ENCODE results near the gene TBCCD1.
"Not testable (repeated sequence)": the region's sequence is repeated elsewhere in the genome, so short reads cannot be mapped to it uniquely, and the experiment has no call there.

Gene TBCCD1

GRCh38 chr3:186520957-186521842, 45.9 kb downstream of the TBCCD1 start:
- in situ Hi-C loops (cut with MboI; ENCODE audit: low sequenced_read_pairs) = no loop called here

- in situ Hi-C loops (cut with MboI; ENCODE audit: low sequenced_read_pairs) = no loop called here
These were observed 46.7 kb downstream of the TBCCD1 start for GRCh38 chr3:186520431-186520830.

GRCh38 chr3:186519021-186519658, 48.0 kb downstream of the TBCCD1 start:
- in situ Hi-C loops (cut with MboI; ENCODE audit: low sequenced_read_pairs) = no loop called here

- in situ Hi-C loops (cut with MboI; ENCODE audit: low sequenced_read_pairs) = no loop called here
These were observed 49.9 kb downstream of the TBCCD1 start for GRCh38 chr3:186517218-186517617.

GRCh38 chr3:186516646-186517045, 50.5 kb downstream of the TBCCD1 start:
- in situ Hi-C loops (cut with MboI; ENCODE audit: low sequenced_read_pairs) = no loop called here

GRCh38 chr3:186515125-186515524, 52.0 kb downstream of the TBCCD1 start:
- in situ Hi-C loops (cut with MboI; ENCODE audit: low sequenced_read_pairs) = no loop called here

GRCh38 chr3:186514296-186515002, 52.7 kb downstream of the TBCCD1 start:
- in situ Hi-C loops (cut with MboI; ENCODE audit: low sequenced_read_pairs) = no loop called here

GRCh38 chr3:186513386-186513785, 53.8 kb downstream of the TBCCD1 start:
- in situ Hi-C loops (cut with MboI; ENCODE audit: low sequenced_read_pairs) = no loop called here

GRCh38 chr3:186512570-186513302, 54.4 kb downstream of the TBCCD1 start:
- in situ Hi-C loops (cut with MboI; ENCODE audit: low sequenced_read_pairs) = no loop called here

GRCh38 chr3:186511702-186512101, 55.4 kb downstream of the TBCCD1 start:
- in situ Hi-C loops (cut with MboI; ENCODE audit: low sequenced_read_pairs) = no loop called here

GRCh38 chr3:186511245-186511644, 55.9 kb downstream of the TBCCD1 start:
- in situ Hi-C loops (cut with MboI; ENCODE audit: low sequenced_read_pairs) = no loop called here

GRCh38 chr3:186510374-186511079, 56.6 kb downstream of the TBCCD1 start:
- in situ Hi-C loops (cut with MboI; ENCODE audit: low sequenced_read_pairs) = no loop called here

- in situ Hi-C loops (cut with MboI; ENCODE audit: low sequenced_read_pairs) = no loop called here
These were observed 57.7 kb downstream of the TBCCD1 start for GRCh38 chr3:186509423-186509822.

- in situ Hi-C loops (cut with MboI; ENCODE audit: low sequenced_read_pairs) = no loop called here
These were observed 60.3 kb downstream of the TBCCD1 start for GRCh38 chr3:186506857-186507256.

GRCh38 chr3:186506191-186506739, 60.9 kb downstream of the TBCCD1 start:
- in situ Hi-C loops (cut with MboI; ENCODE audit: low sequenced_read_pairs) = no loop called here

- in situ Hi-C loops (cut with MboI; ENCODE audit: low sequenced_read_pairs) = no loop called here
These were observed 64.0 kb downstream of the TBCCD1 start for GRCh38 chr3:186502966-186503712.

- in situ Hi-C loops (cut with MboI; ENCODE audit: low sequenced_read_pairs) = no loop called here
These were observed 64.8 kb downstream of the TBCCD1 start for GRCh38 chr3:186502138-186502948.

- in situ Hi-C loops (cut with MboI; ENCODE audit: low sequenced_read_pairs) = not testable (repeated sequence)
These were observed 67.2 kb downstream of the TBCCD1 start for GRCh38 chr3:186499949-186500348.

Data from HL-60/S4 treated with phorbol 12-myristate 13-acetate at 8.2 ng/mL for 4 days and 3 days (cell line).